ENCODE measurements around the gene METTL27. TPM values are rescaled to one million over a fixed set of nuclear protein-coding genes. Genes with fewer than 3 reads are reported as not detected.

Gene METTL27
- total RNA-seq, 4 donors from 2014 or later: 2.6 to 29.5 (median 5.1) TPM

- peak overlapping the region; percentile 29 to 65 (median 52) for H3K4me3 ChIP-seq
- H3K27ac ChIP-seq: peak overlapping the region; percentile 69 to 84 (median 82)
- WGBS, 2 donors (ENCODE audit: low coverage in 1 of 2): 55% methylated on average over 3 of the region's 15 CpGs; no CpG with 5 or more reads in 1 of the 2 donors
- peak; percentile 22 for DNase-seq
- TF ChIP-seq EP300 (IDR thresholded peaks at IDR 0.05; ENCODE audit: low read depth) (no peak), CTCF (IDR thresholded peaks at IDR 0.05) (no peak), POLR2AphosphoS5 (IDR thresholded peaks at IDR 0.05) (no peak), POLR2A (IDR thresholded peaks at IDR 0.05) (no peak)
- intact Hi-C loops (cut with DNase I; ENCODE audit: low total_unique reads): no loop called here
- no peaks in the 10 kb centered on the region for H3K27me3 ChIP-seq
- H3K36me3 ChIP-seq: no peaks in the 10 kb centered on the region
- H3K4me1 ChIP-seq: peaks cover 8 to 24% (median 11%) of the 10 kb centered on the region in 4 donors
- H3K9me3 ChIP-seq: no peaks in the 10 kb centered on the region
- in situ Hi-C loops (cut with MboI; ENCODE audit: low pct_ligation_motif_present in 1 of 4, low pct_unique_long_range_greater_than_20kb in 1 of 4, low sequenced_read_pairs in 3 of 4): no loop called here
Measured at GRCh38 chr7:73841689-73842066, 638 bp downstream of the METTL27 start.

GRCh38 chr7:73840715-73841379 lies 1.5 kb downstream of the METTL27 start:
- peaks cover 8 to 24% (median 11%) of the 10 kb centered on the region in 4 donors for H3K4me1 ChIP-seq
- in situ Hi-C loops (cut with MboI; ENCODE audit: low pct_ligation_motif_present in 1 of 4, low pct_unique_long_range_greater_than_20kb in 1 of 4, low sequenced_read_pairs in 3 of 4): no loop called here
- H3K27ac ChIP-seq: no peak overlapping the region
- TF ChIP-seq POLR2A (IDR thresholded peaks at IDR 0.05) (no peak), CTCF (IDR thresholded peaks at IDR 0.05) (no peak), POLR2AphosphoS5 (IDR thresholded peaks at IDR 0.05) (no peak), EP300 (IDR thresholded peaks at IDR 0.05; ENCODE audit: low read depth) (no peak)
- intact Hi-C loops (cut with DNase I; ENCODE audit: low total_unique reads): no loop called here
- no peak overlapping the region for H3K4me3 ChIP-seq
- WGBS, 2 donors (ENCODE audit: low coverage in 1 of 2): 92 to 93% methylated on average over 6 to 16 of the region's 16 CpGs
- H3K27me3 ChIP-seq: no peaks in the 10 kb centered on the region
- DNase-seq: no peak
- no peaks in the 10 kb centered on the region for H3K36me3 ChIP-seq
- H3K9me3 ChIP-seq: no peaks in the 10 kb centered on the region

- H3K27ac ChIP-seq: no peak overlapping the region
- no peak for TF ChIP-seq EP300 (IDR thresholded peaks at IDR 0.05; ENCODE audit: low read depth)
- TF ChIP-seq POLR2A (IDR thresholded peaks at IDR 0.05): no peak
- no peak for TF ChIP-seq CTCF (IDR thresholded peaks at IDR 0.05)
- TF ChIP-seq POLR2AphosphoS5 (IDR thresholded peaks at IDR 0.05): no peak
- H3K9me3 ChIP-seq: no peaks in the 10 kb centered on the region
- H3K27me3 ChIP-seq: no peaks in the 10 kb centered on the region
- intact Hi-C loops (cut with DNase I; ENCODE audit: low total_unique reads): no loop called here
- no peak for DNase-seq
- H3K4me1 ChIP-seq: peaks cover 8 to 21% (median 11%) of the 10 kb centered on the region in 4 donors
- H3K4me3 ChIP-seq: no peak overlapping the region
- H3K36me3 ChIP-seq: no peaks in the 10 kb centered on the region
- WGBS, 2 donors (ENCODE audit: low coverage in 1 of 2): 92 to 94% methylated on average over 6 to 22 of the region's 22 CpGs
- in situ Hi-C loops (cut with MboI; ENCODE audit: low pct_ligation_motif_present in 1 of 4, low pct_unique_long_range_greater_than_20kb in 1 of 4, low sequenced_read_pairs in 3 of 4): no loop called here
Measured at GRCh38 chr7:73839743-73840714, 2.3 kb downstream of the METTL27 start.

- TF ChIP-seq POLR2AphosphoS5 (IDR thresholded peaks at IDR 0.05) (no peak), CTCF (IDR thresholded peaks at IDR 0.05) (no peak), EP300 (IDR thresholded peaks at IDR 0.05; ENCODE audit: low read depth) (no peak), POLR2A (IDR thresholded peaks at IDR 0.05) (no peak)
- 79% methylated on average over 7 of the region's 7 CpGs; no CpG with 5 or more reads in 1 of the 2 donors for WGBS, 2 donors (ENCODE audit: low coverage in 1 of 2)
- H3K27ac ChIP-seq: no peak overlapping the region
- no peak for DNase-seq
- H3K4me3 ChIP-seq: no peak overlapping the region
- no peaks in the 10 kb centered on the region for H3K36me3 ChIP-seq
- H3K27me3 ChIP-seq: no peaks in the 10 kb centered on the region
- no peaks in the 10 kb centered on the region for H3K9me3 ChIP-seq
- H3K4me1 ChIP-seq: peaks cover 8 to 19% (median 11%) of the 10 kb centered on the region in 4 donors
- intact Hi-C loops (cut with DNase I; ENCODE audit: low total_unique reads) (no loop called here), in situ Hi-C loops (cut with MboI; ENCODE audit: low pct_ligation_motif_present in 1 of 4, low pct_unique_long_range_greater_than_20kb in 1 of 4, low sequenced_read_pairs in 3 of 4) (no loop called here)
Measured at GRCh38 chr7:73839290-73839689, 3.0 kb downstream of the METTL27 start.

Measured in transverse colon (tissue), 4 donors.